GM18505 (cell line): Measurements from ENCODE around the gene FBXL19.

Source experiments
- ATAC-seq: cut with Tn5 transposase; IDR thresholded peaks from one replicate; pipeline ENCODE4 v1.9.1; 2021; ENCODE audit not compliant: unreplicated experiment
- POLR2A ChIP-seq: IDR thresholded peaks from 4 replicates; pipeline ENCODE4 v1.6.1; 2011; ENCODE audit warnings: borderline replicate concordance; ENCODE audit not compliant: insufficient read depth, insufficient read length; ENCODE audit errors: extremely low read depth

FBXL19 gene

GRCh38 chr16:30966033-30966619 is 42.8 kb downstream of the FBXL19 start:
- no peak for TF ChIP-seq POLR2A
- no peak for ATAC-seq

- TF ChIP-seq POLR2A: no peak
- ATAC-seq: no peak
These were observed 44.4 kb downstream of the FBXL19 start for GRCh38 chr16:30967795-30968194.

DNA sequence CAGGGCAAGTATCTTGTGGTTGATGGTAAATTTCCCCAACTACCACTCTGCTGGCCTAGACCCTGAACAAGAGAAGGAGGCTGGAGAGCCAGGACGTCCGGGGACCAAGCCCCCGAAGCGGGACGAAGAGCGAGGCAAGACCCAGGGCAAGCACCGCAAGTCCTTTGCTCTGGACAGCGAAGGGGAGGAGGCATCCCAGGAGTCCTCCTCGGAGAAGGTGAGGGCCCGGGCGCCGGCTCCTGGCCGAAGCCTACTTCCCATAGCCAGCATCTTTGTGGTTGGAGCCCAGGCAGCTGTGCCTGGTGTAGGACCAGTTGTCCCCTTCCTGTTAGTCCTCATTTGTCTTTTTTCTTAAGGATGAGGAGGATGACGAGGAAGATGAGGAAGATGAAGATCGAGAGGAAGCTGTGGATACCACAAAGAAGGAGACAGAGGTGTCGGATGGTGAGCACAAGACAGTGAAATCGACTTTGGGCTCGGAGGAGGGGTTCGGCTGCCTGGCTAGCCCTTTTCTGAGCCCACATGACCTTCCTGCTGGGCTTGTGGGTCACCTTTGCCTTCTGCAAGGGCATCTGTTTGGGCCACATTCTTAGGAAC is 46.0 kb downstream of the FBXL19 start:
- no peak for TF ChIP-seq POLR2A
- no peak for ATAC-seq

GRCh38 chr16:30971298-30971697 is 47.9 kb downstream of the FBXL19 start:
- TF ChIP-seq POLR2A: no peak
- no peak for ATAC-seq

DNA sequence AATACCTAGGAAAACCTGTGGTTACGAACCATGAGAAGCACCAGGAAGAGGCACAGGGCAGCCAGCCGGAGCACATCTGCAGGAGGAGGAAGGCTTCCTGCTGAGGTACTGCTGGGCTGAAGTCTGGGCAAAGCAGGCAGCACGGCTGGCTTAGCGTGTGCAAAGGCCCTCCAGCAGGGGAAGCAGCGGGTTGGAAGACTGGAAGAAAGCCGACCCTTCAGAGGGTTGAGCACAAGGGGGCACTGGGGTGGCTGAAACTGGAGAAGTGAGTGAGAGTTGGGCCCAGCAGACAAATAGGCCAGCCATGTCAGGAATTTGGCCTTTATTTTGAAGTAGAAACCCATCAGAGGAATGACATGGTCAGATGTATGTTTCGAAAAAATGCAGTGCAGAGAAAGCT is 49.5 kb downstream of the FBXL19 start:
- no peak for ATAC-seq
- TF ChIP-seq POLR2A: no peak

GRCh38 chr16:30974348-30974747 is 51.0 kb downstream of the FBXL19 start:
- no peak for TF ChIP-seq POLR2A

GRCh38 chr16:30976486-30976885 is 53.1 kb downstream of the FBXL19 start:
- no peak for ATAC-seq
- no peak for TF ChIP-seq POLR2A

More at GRCh38 chr16:30974348-30974747, 51.0 kb downstream of the FBXL19 start:
- no peak for ATAC-seq

- ATAC-seq: no peak
- TF ChIP-seq POLR2A: no peak
These were observed 54.1 kb downstream of the FBXL19 start for GRCh38 chr16:30977502-30977901.

DNA sequence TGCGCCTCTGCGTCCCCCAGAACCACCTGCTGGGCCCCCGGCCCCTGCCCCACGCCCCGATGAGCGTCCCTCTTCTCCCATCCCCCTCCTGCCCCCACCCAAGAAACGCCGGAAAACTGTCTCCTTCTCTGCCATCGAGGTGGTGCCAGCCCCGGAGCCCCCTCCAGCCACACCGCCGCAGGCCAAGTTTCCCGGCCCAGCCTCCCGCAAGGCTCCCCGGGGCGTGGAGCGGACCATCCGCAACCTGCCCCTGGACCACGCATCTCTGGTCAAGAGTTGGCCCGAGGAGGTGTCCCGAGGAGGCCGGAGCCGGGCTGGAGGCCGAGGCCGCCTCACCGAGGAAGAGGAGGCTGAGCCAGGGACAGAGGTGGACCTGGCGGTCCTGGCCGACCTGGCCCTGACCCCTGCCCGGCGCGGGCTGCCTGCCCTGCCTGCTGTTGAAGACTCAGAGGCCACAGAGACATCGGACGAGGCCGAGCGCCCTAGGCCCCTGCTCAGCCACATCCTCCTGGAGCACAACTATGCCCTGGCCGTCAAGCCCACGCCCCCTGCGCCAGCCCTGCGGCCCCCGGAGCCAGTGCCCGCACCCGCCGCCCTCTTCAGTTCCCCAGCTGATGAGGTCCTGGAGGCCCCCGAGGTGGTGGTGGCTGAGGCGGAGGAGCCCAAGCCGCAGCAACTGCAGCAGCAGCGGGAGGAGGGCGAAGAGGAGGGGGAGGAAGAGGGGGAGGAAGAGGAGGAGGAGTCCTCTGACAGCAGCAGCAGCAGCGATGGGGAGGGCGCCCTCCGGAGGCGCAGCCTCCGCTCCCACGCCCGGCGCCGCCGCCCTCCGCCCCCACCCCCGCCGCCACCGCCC is 56.0 kb downstream of the FBXL19 start:
- TF ChIP-seq POLR2A: no peak
- ATAC-seq: no peak

DNA sequence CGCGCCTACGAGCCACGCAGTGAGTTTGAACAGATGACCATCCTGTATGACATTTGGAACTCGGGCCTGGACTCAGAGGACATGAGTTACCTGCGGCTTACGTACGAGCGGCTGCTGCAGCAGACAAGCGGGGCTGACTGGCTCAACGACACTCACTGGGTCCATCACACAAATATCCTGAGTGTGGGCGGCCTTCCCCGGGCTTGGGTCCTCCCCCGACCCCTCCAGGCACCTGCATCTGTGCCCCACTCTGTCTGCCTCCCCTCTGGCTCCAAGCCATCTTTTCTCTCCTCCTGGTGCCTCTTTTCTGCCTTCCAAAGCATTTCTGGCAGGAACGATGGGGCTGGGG is 56.6 kb downstream of the FBXL19 start:
- TF ChIP-seq POLR2A: no peak
- ATAC-seq: no peak

- no peak for ATAC-seq
These were observed 57.1 kb downstream of the FBXL19 start for GRCh38 chr16:30980434-30980833.

DNA sequence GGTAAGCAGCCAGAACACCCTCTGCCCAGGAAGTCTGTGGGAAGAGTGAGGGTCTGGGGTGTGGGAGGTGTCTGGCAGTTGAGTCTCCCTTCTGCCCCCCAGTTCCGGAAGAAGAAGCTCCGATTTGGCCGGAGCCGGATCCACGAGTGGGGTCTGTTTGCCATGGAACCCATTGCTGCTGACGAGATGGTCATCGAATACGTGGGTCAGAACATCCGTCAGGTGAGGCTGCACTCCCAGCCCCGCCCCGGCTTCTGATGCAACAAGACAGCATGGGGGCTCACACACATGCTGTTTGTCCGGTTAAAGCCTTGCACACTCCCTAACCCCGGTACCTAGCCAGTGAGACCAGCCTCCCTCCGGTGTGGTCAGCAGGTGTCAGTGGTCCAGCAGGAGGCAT is 57.6 kb downstream of the FBXL19 start:
- TF ChIP-seq POLR2A: no peak
- ATAC-seq: no peak

More at GRCh38 chr16:30980434-30980833, 57.1 kb downstream of the FBXL19 start:
- no peak for TF ChIP-seq POLR2A

DNA sequence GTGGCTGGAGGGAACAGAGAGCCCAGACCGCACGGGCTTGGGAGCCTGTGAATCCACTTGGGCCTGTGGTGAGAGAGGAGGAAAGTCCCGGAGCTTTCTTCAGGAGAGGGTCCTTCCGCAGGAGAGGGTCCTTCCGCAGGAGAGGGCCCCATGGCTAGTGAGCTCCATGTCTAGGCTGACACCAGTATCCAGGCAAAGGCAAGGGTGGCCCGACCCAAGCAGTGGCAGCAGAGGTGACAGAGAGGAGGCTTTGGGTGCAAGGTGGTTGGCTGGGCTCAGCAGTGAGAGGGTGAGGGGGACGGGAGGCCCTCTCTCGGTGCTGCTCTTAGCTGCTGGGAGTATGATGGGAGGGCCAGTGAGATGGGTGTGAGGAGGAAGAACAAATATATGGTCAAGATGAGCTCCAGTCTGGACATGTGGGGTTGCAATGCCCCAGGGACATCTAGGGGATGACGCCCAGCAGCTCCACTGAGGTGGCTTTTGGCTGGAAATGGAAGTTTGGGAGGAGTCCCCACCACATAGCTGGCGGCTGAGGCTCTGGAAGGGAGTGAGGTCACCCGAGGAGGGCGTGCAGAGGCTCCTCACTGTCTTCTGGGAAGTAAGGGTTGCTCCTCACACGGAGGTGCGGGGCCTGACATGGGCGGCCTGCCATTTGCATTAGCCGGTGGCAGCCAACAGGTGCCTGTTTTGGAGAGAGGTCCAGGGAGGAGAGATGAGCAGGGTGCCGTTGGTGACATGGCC is 59.3 kb downstream of the FBXL19 start:
- no peak for TF ChIP-seq POLR2A
- ATAC-seq: no peak
